Gastroesophageal sphincter (tissue), 3 donors: ENCODE results near the gene TRIM17.

ENCODE experiments used
- EP300 ChIP-seq: sonication (generic); formaldehyde crosslinking; IDR thresholded peaks from one replicate; pipeline ENCODE4 v1.6.1; 2017; ENCODE audit warnings: antibody characterized with exemption, mild to moderate bottlenecking
- POLR2A ChIP-seq, 2 donors: fragments of 450-650 bp; IDR thresholded peaks; one replicate each; pipeline ENCODE4 v1.6.1; 2017; ENCODE audit warnings: antibody characterized with exemption in 2 of 2, mild to moderate bottlenecking in 2 of 2, moderate library complexity in 1 of 2
- POLR2AphosphoS5 ChIP-seq: sonication (generic); formaldehyde crosslinking; IDR thresholded peaks from one replicate; pipeline ENCODE4 v1.6.1; 2017; ENCODE audit warnings: antibody characterized with exemption
- TF ChIP-seq, protein P1 (sequence below), 4 experiments: fragments of 200-600 bp in 2 of 4; fragments of 450-650 bp in 2 of 4; sonication (generic) in 1 of 4; IDR thresholded peaks; one replicate each; pipeline ENCODE4 v1.5.1; 2017 to 2019; ENCODE audit warnings: antibody characterized with exemption in 4 of 4, mild to moderate bottlenecking in 2 of 4, moderate library complexity in 2 of 4

DNA sequence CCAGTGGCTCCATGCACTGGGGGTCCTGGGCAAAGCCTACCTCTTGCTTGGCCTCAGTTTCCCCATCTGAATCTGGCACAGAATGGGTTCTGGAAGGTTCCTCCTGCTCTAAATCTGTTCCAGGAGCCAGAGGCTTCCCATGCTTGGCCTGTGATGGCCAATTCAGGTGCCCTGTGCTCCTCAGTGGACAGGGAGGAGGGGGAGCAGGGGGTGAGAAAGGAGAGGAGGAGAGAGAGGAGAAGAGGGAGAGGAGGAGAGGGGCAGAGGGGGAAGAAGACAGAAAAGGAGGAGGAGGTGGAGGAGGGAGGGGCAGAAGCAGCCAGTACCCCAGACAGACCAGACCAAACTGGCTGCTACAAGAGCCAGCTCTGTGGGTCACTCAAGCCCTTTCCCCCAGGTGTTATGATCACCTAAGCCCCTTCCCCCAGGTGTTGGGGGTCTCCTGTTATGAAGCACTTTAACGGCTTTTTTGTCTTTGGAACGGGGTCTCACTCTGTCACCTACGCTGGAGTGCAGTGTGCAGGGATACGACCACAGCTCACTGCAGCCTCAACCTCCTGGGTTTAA lies 53.7 kb downstream of the TRIM17 start:
- TF ChIP-seq POLR2AphosphoS5 (no peak), POLR2A (IDR thresholded peaks at IDR 0.05) (no peak), EP300 (no peak)
- TF ChIP-seq, protein P1, sequence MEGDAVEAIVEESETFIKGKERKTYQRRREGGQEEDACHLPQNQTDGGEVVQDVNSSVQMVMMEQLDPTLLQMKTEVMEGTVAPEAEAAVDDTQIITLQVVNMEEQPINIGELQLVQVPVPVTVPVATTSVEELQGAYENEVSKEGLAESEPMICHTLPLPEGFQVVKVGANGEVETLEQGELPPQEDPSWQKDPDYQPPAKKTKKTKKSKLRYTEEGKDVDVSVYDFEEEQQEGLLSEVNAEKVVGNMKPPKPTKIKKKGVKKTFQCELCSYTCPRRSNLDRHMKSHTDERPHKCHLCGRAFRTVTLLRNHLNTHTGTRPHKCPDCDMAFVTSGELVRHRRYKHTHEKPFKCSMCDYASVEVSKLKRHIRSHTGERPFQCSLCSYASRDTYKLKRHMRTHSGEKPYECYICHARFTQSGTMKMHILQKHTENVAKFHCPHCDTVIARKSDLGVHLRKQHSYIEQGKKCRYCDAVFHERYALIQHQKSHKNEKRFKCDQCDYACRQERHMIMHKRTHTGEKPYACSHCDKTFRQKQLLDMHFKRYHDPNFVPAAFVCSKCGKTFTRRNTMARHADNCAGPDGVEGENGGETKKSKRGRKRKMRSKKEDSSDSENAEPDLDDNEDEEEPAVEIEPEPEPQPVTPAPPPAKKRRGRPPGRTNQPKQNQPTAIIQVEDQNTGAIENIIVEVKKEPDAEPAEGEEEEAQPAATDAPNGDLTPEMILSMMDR (IDR thresholded peaks at IDR 0.05): no peak
